GM18907 (cell line): ENCODE data around the gene WTAP.
"Not testable (repeated sequence)": the region's sequence is repeated elsewhere in the genome, so short reads cannot be mapped to it uniquely, and the experiment has no call there.

ENCODE experiments used
- ATAC-seq: cut with Tn5 transposase; IDR thresholded peaks from one replicate; pipeline ENCODE4 v1.9.1; 2021; ENCODE audit warnings: mild to moderate bottlenecking, moderate library complexity; ENCODE audit not compliant: unreplicated experiment

WTAP gene

GRCh38 chr6:159693128-159693893 lies 34.0 kb upstream of the WTAP start, which contains the start of gene SOD2:
SOD2 (minus strand) TSS chr6:159693241; CDS start chr6:159693167, 74 bp downstream.
- ATAC-seq, result peak; percentile 83

GRCh38 chr6:159693894-159694545 lies 33.3 kb upstream of the WTAP start:
- ATAC-seq, result no peak

- ATAC-seq, result no peak
Observed at GRCh38 chr6:159695984-159696383, 31.3 kb upstream of the WTAP start.

GRCh38 chr6:159700970-159701369 lies 26.3 kb upstream of the WTAP start:
- ATAC-seq, result no peak

- no peak for ATAC-seq
Observed at GRCh38 chr6:159701413-159701999, 25.8 kb upstream of the WTAP start.

GRCh38 chr6:159710603-159711002 lies 16.7 kb upstream of the WTAP start:
- not testable (repeated sequence) for ATAC-seq

- ATAC-seq, result not testable (repeated sequence)
Observed at GRCh38 chr6:159712389-159712788, 14.9 kb upstream of the WTAP start.

GRCh38 chr6:159713984-159714383 lies 13.3 kb upstream of the WTAP start:
- ATAC-seq, result no peak

GRCh38 chr6:159714404-159714803 lies 12.9 kb upstream of the WTAP start:
- ATAC-seq, result no peak

GRCh38 chr6:159715166-159715565 lies 12.1 kb upstream of the WTAP start:
- ATAC-seq, result no peak

- ATAC-seq, result no peak
Observed at GRCh38 chr6:159715605-159716004, 11.7 kb upstream of the WTAP start.

GRCh38 chr6:159716247-159717096 lies 10.8 kb upstream of the WTAP start:
- no peak for ATAC-seq

- no peak for ATAC-seq
Observed at GRCh38 chr6:159718634-159719033, 8.7 kb upstream of the WTAP start.

- no peak for ATAC-seq
Observed at GRCh38 chr6:159719287-159719686, 8.0 kb upstream of the WTAP start.

- ATAC-seq, result no peak
Observed at GRCh38 chr6:159720708-159721107, 6.6 kb upstream of the WTAP start.

GRCh38 chr6:159721981-159722380 lies 5.3 kb upstream of the WTAP start:
- ATAC-seq, result not testable (repeated sequence)

- no peak for ATAC-seq
Observed at GRCh38 chr6:159722655-159723054, 4.7 kb upstream of the WTAP start.

GRCh38 chr6:159723259-159723658 lies 4.0 kb upstream of the WTAP start:
- no peak for ATAC-seq

GRCh38 chr6:159724778-159725177 lies 2.5 kb upstream of the WTAP start:
- no peak for ATAC-seq

- ATAC-seq, result not testable (repeated sequence)
Observed at GRCh38 chr6:159725208-159725607, 2.1 kb upstream of the WTAP start.
